SK-N-SH (cell line): ENCODE measurements around the gene PRKCA. TPM values are rescaled to one million over a fixed set of nuclear protein-coding genes. Genes with fewer than 3 reads are reported as not detected.

Experiments
- CTCF ChIA-PET: fragments of 300-600, 350-600 bp; formaldehyde crosslinking; extraction: SDS; loops from one replicate; lab custom pipeline; 2021; lab: Yijun Ruan, JAX
- POLR2A ChIA-PET: fragments of 350-600 bp; sonication (Branson Sonifier 250); formaldehyde crosslinking; extraction: SDS; loops from one replicate; lab custom pipeline; 2020; ENCODE audit warnings: antibody characterized with exemption, inconsistent platforms; lab: Yijun Ruan, JAX
- DNase-seq: peaks from one replicate; pipeline ENCODE4 v3.0.0; 2012
- H2AFZ ChIP-seq: fragments of 200-600 bp; sonication (generic); 2 replicates; pipeline ENCODE4 v1.8.1; 2016; ENCODE audit warnings: antibody characterized with exemption, mild to moderate bottlenecking, low read depth
- H3F3A ChIP-seq: fragments of 200-600 bp; sonication (generic); replicated peaks from 2 replicates; pipeline ENCODE3; 2016; ENCODE audit warnings: antibody characterized with exemption, mild to moderate bottlenecking; ENCODE audit not compliant: insufficient read depth
- H3K27ac ChIP-seq, 2 experiments: fragments of 200-500 bp in 1 of 2; fragments of 200-600 bp in 1 of 2; sonication (Bioruptor generic) in 1 of 2; sonication (generic), shearing (Covaris generic) in 1 of 2; 2 replicates each; pipeline versions ENCODE4 v1.5.1 to v1.6.1; 2014 to 2016; ENCODE audit warnings: low read depth in 2 of 2, inconsistent platforms in 1 of 2, low read length in 1 of 2, mild to moderate bottlenecking in 1 of 2, mixed read lengths in 1 of 2
- H3K27me3 ChIP-seq: fragments of 200-600 bp; sonication (generic), shearing (Covaris generic); 2 replicates; pipeline ENCODE4 v1.6.1; 2016; ENCODE audit warnings: mixed run types; ENCODE audit not compliant: insufficient read depth
- H3K36me3 ChIP-seq, 2 experiments: fragments of 200-500 bp in 1 of 2; fragments of 200-600 bp in 1 of 2; sonication (Bioruptor generic) in 1 of 2; sonication (generic) in 1 of 2; replicated peaks in 1 of 2; 2 replicates each; pipeline versions ENCODE3 to v1.5.1; 2014 to 2016; ENCODE audit warnings: low read length in 1 of 2, mild to moderate bottlenecking in 1 of 2; ENCODE audit not compliant: insufficient read depth in 2 of 2, control insufficient read depth in 1 of 2
- H3K4me1 ChIP-seq, 2 experiments: fragments of 200-500 bp in 1 of 2; fragments of 200-600 bp in 1 of 2; sonication (Bioruptor generic) in 1 of 2; sonication (generic), shearing (Covaris generic) in 1 of 2; 2 replicates each; pipeline versions ENCODE4 v1.5.1 to v1.6.1; 2014 to 2016; ENCODE audit warnings: low read depth in 1 of 2, low read length in 1 of 2, mixed run types in 1 of 2; ENCODE audit not compliant: insufficient read depth in 2 of 2, control insufficient read depth in 1 of 2
- H3K4me2 ChIP-seq: fragments of 200-600 bp; sonication (generic), shearing (Covaris generic); 2 replicates; pipeline ENCODE4 v1.6.1; 2017; ENCODE audit warnings: mixed run types
- H3K4me3 ChIP-seq, 2 experiments: fragments of 200-500 bp in 1 of 2; fragments of 200-600 bp in 1 of 2; sonication (Bioruptor generic) in 1 of 2; sonication (generic), shearing (Covaris generic) in 1 of 2; 2 replicates each; pipeline versions ENCODE4 v1.5.1 to v1.8.1; 2014 to 2016; ENCODE audit warnings: low read depth in 2 of 2, inconsistent platforms in 1 of 2, low read length in 1 of 2, mild to moderate bottlenecking in 1 of 2, mixed read lengths in 1 of 2, moderate library complexity in 1 of 2
- H3K79me2 ChIP-seq: fragments of 200-600 bp; sonication (generic); 2 replicates; pipeline ENCODE4 v1.8.1; 2017; ENCODE audit warnings: mild to moderate bottlenecking; ENCODE audit not compliant: insufficient read depth
- H3K9ac ChIP-seq: fragments of 200-600 bp; sonication (generic); 2 replicates; pipeline ENCODE4 v1.6.1; 2017; ENCODE audit warnings: mixed run types
- H3K9me2 ChIP-seq: fragments of 200-600 bp; sonication (generic); 2 replicates; pipeline ENCODE4 v1.6.1; 2017; ENCODE audit warnings: mixed run types
- H3K9me3 ChIP-seq: fragments of 200-600 bp; sonication (generic); 2 replicates; pipeline ENCODE4 v1.6.1; 2017; ENCODE audit warnings: mixed run types, mild to moderate bottlenecking, moderate library complexity
- H4K20me1 ChIP-seq: fragments of 200-600 bp; sonication (generic); 2 replicates; pipeline ENCODE4 v1.6.1; 2017; ENCODE audit warnings: mild to moderate bottlenecking, mixed run types; ENCODE audit not compliant: insufficient read depth
- CTCF ChIP-seq: fragments of 200-600 bp; sonication (generic); IDR thresholded peaks from 2 replicates; pipeline ENCODE4 v1.6.1; 2017; ENCODE audit warnings: antibody characterized with exemption, mild to moderate bottlenecking, moderate library complexity
- ELF1 ChIP-seq: IDR thresholded peaks from 2 replicates; pipeline ENCODE4 v1.4.0; 2012
- EP300 ChIP-seq, 2 experiments: IDR thresholded peaks; 2 replicates each; pipeline versions ENCODE4 v1.4.0 to v1.6.1; 2012; ENCODE audit warnings: borderline replicate concordance in 1 of 2, low read depth in 1 of 2, low read length in 1 of 2
- EZH2phosphoT487 ChIP-seq: fragments of 200-600 bp; sonication (generic); IDR thresholded peaks from 2 replicates; pipeline ENCODE4 v1.6.1; 2017; ENCODE audit warnings: low read depth, mixed run types, mild to moderate bottlenecking, antibody characterized with exemption, moderate library complexity, borderline replicate concordance
- FOXM1 ChIP-seq: IDR thresholded peaks from 2 replicates; pipeline ENCODE4 v1.4.0; 2012; ENCODE audit warnings: low read depth, mild to moderate bottlenecking
- GABPA ChIP-seq: IDR thresholded peaks from 2 replicates; pipeline ENCODE4 v1.4.0; 2012; ENCODE audit warnings: low read depth, mild to moderate bottlenecking
- GATA2 ChIP-seq: sonication (generic); formaldehyde crosslinking; IDR thresholded peaks from 2 replicates; pipeline ENCODE4 v1.5.0; 2020; ENCODE audit warnings: mild to moderate bottlenecking, missing genetic modification reagents
- IRF3 ChIP-seq: fragments of 150-350 bp; IDR thresholded peaks from 2 replicates; pipeline ENCODE4 v1.6.1; 2016; ENCODE audit warnings: mild to moderate bottlenecking, low read depth, low read length
- JUND ChIP-seq: IDR thresholded peaks from 2 replicates; pipeline ENCODE4 v1.4.0; 2012
- MAX ChIP-seq: IDR thresholded peaks from 2 replicates; pipeline ENCODE4 v1.4.0; 2012; ENCODE audit warnings: low read depth
- MEF2A ChIP-seq: IDR thresholded peaks from 2 replicates; pipeline ENCODE4 v1.4.0; 2012; ENCODE audit warnings: low read depth, borderline replicate concordance
- MXI1 ChIP-seq: IDR thresholded peaks from 2 replicates; pipeline ENCODE4 v1.6.1; 2012; ENCODE audit warnings: mild to moderate bottlenecking, low read depth, low read length, improper control_type of control experiment
- NFIC ChIP-seq: IDR thresholded peaks from 2 replicates; pipeline ENCODE4 v1.4.0; 2012; ENCODE audit warnings: borderline replicate concordance
- NRF1 ChIP-seq: IDR thresholded peaks from 2 replicates; pipeline ENCODE4 v1.6.1; 2012; ENCODE audit warnings: low read depth, mild to moderate bottlenecking, low read length
- PBX3 ChIP-seq: IDR thresholded peaks from 2 replicates; pipeline ENCODE4; 2012
- RAD21 ChIP-seq: IDR thresholded peaks from 2 replicates; pipeline ENCODE4 v1.6.1; 2012; ENCODE audit warnings: mild to moderate bottlenecking, low read length
- REST ChIP-seq: IDR thresholded peaks from 2 replicates; pipeline ENCODE4 v1.6.1; 2012; ENCODE audit warnings: mild to moderate bottlenecking, low read depth, low read length, moderate library complexity
- RXRA ChIP-seq: IDR thresholded peaks from 2 replicates; pipeline ENCODE4 v1.4.0; 2012; ENCODE audit warnings: low read depth, mild to moderate bottlenecking, borderline replicate concordance
- SIN3A ChIP-seq: IDR thresholded peaks from 2 replicates; pipeline ENCODE4 v1.6.1; 2012; ENCODE audit warnings: low read depth, mild to moderate bottlenecking, low read length, moderate library complexity, borderline replicate concordance
- TAF1 ChIP-seq: IDR thresholded peaks from 2 replicates; pipeline ENCODE4 v1.6.1; 2012; ENCODE audit warnings: low read depth, mild to moderate bottlenecking, low read length, moderate library complexity, borderline replicate concordance
- TCF12 ChIP-seq: IDR thresholded peaks from 2 replicates; pipeline ENCODE4 v1.4.0; 2012
- YY1 ChIP-seq: IDR thresholded peaks from 2 replicates; pipeline ENCODE4 v1.4.0; 2012; ENCODE audit warnings: low read depth, mild to moderate bottlenecking
- ZBTB33 ChIP-seq: IDR thresholded peaks from 2 replicates; pipeline ENCODE4 v1.4.0; 2012; ENCODE audit warnings: low read depth, borderline replicate concordance
- WGBS: methylation state at CpG from one replicate; pipeline ENCODE4 v1.1.6; 2017; ENCODE audit warnings: low lambda C conversion rate; 5-methylcytosine and 5-hydroxymethylcytosine counted together
- polyA plus RNA-seq, 3 experiments: library from polyadenylated mRNA; depleted of rRNA; stranded (reverse); fragments of >200 nt; gene quantifications; 2 replicates each; pipeline ENCODE4 v1.2.3, GENCODE V29; 2012

Gene PRKCA
- polyA plus RNA-seq, 1 of the 3 experiments (the other 2 are of a cell fraction): 108 TPM

GRCh38 chr17:66459811-66460270, 157.4 kb downstream of the PRKCA start:
- H3K4me2 ChIP-seq: peak overlapping the region; percentile 66
- TF ChIP-seq TCF12 (peak; percentile 97), GATA2 (no peak), YY1 (no peak; the same call in 1 of the 2 replicates), FOXM1 (peak; percentile 50), TAF1 (peak; percentile 24; the same call in 1 of the 2 replicates), EP300 (IDR thresholded peaks at IDR 0.05; ENCODE audit: borderline replicate concordance in 1 of 2, low read depth in 1 of 2, low read length in 1 of 2) (peak; percentile 50 to 92; a peak in 3 of 4 replicates), GABPA (peak; percentile 24; the same call in 1 of the 2 replicates), ZBTB33 (0 out of 2 replicates have a peak, but pooled peaks have one; percentile 28), REST (peak; percentile 50; the same call in 1 of the 2 replicates), IRF3 (no peak), MAX (peak; percentile 96), ELF1 (peak; percentile 92), MEF2A (peak; percentile 57; the same call in 1 of the 2 replicates), NFIC (peak; percentile 64), EZH2phosphoT487 (no peak), NRF1 (no peak), MXI1 (no peak), PBX3 (peak; percentile 92), JUND (peak; percentile 98), RAD21 (no peak), RXRA (peak; percentile 69), SIN3A (peak; percentile 86), CTCF (no peak)

More at GRCh38 chr17:66459811-66460270, 157.4 kb downstream of the PRKCA start:
- peak overlapping the region; percentile 75 to 93; a peak in 3 of 4 replicates for H3K27ac ChIP-seq
- H3K36me3 ChIP-seq: peaks cover 13 to 18% of the 10 kb centered on the region in 2 experiments
- H3K27me3 ChIP-seq: no peaks in the 10 kb centered on the region
- peak overlapping the region in 1 of 2 experiments; percentile 25; a peak in 2 of 4 replicates for H3K4me3 ChIP-seq
- H3F3A ChIP-seq: peaks cover 55% of the 10 kb centered on the region
- H3K9me2 ChIP-seq: no peaks in the 10 kb centered on the region
- H3K79me2 ChIP-seq: peaks cover 91% of the 10 kb centered on the region
- whole genome bisulfite sequencing: 13% methylated on average over 7 of the region's 7 CpGs
- peaks cover 11 to 51% of the 10 kb centered on the region in 2 experiments for H3K4me1 ChIP-seq
- H4K20me1 ChIP-seq: no peaks in the 10 kb centered on the region
- ChIA-PET CTCF (interaction anchor here (0.5 to 1.1 kb wide), 3 partner anchors 15 to 115 kb away, joined by 3 read pairs; no protein-coding TSS in a partner anchor), POLR2A (no interaction called here)
- H2AFZ ChIP-seq: peak overlapping the region; percentile 8; the same call in 1 of the 2 replicates
- no peaks in the 10 kb centered on the region for H3K9me3 ChIP-seq
- no peak for DNase-seq
- peak overlapping the region; percentile 47; the same call in 1 of the 2 replicates for H3K9ac ChIP-seq
